Ovary (tissue), 3 donors: Measurements from ENCODE around the gene ME3.

Experiments used
- POLR2A ChIP-seq: fragments of 450-650 bp; IDR thresholded peaks from one replicate; pipeline ENCODE4 v1.6.1; 2017; ENCODE audit warnings: antibody characterized with exemption, mild to moderate bottlenecking, moderate library complexity
- TF ChIP-seq, protein P1 (sequence below), 3 donors: fragments of 450-650 bp in 2 of 3; fragments of 200-600 bp in 1 of 3; IDR thresholded peaks; one replicate each; pipeline versions ENCODE4 v1.5.1 to v1.8.0; 2016 to 2022; ENCODE audit warnings: antibody characterized with exemption in 3 of 3, mild to moderate bottlenecking in 1 of 3
- donor health status: DM: no; HTN: no; CAD: no.

DNA sequence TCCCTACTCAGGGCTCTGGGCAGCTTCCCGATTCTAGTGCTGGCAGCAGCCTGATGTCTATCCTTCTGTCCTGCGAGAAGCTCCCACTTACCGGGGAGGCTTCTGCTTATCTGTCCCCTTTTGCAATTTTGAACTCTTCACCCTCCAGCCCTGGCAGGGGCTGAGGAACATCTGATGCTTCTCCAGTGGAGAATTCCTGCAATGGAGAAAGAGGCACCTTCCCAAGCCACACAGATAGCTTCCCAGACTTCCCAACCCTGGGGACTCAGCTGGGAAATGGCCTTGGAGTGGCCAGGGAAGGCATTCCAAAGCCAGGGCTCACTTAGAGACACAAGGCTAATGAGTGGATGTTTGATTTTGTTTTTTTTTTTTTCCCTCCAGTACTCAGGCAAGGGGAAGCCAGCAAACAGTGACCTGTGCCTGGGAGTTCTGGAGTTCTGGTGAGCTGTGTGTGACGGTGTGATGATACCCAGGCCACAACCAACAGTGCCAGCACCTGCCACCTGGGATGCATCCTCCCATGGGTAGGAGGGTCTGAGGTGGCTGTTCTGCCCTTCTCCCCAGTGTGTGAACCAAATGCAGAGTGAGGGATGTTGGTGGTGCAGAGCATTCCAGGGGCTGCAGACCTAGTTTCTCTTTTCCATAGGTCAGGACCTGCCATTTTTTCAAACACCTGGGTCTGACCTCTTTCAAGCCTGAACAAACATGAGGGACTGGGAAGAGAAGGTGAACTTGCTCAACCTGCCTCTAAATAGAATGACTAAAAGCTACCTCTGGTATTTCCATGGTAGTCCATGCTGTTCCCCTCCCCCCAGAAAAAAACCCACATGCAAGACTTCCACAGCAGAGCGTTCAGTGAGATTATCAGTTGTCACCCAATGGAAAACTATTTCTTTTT, 202.7 kb downstream of the ME3 start:
- no peak for TF ChIP-seq POLR2A
- TF ChIP-seq, protein P1, sequence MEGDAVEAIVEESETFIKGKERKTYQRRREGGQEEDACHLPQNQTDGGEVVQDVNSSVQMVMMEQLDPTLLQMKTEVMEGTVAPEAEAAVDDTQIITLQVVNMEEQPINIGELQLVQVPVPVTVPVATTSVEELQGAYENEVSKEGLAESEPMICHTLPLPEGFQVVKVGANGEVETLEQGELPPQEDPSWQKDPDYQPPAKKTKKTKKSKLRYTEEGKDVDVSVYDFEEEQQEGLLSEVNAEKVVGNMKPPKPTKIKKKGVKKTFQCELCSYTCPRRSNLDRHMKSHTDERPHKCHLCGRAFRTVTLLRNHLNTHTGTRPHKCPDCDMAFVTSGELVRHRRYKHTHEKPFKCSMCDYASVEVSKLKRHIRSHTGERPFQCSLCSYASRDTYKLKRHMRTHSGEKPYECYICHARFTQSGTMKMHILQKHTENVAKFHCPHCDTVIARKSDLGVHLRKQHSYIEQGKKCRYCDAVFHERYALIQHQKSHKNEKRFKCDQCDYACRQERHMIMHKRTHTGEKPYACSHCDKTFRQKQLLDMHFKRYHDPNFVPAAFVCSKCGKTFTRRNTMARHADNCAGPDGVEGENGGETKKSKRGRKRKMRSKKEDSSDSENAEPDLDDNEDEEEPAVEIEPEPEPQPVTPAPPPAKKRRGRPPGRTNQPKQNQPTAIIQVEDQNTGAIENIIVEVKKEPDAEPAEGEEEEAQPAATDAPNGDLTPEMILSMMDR (IDR thresholded peaks at IDR 0.05): no peak
